MCF 10A (cell line): ENCODE data around the gene KRTAP10-3. TPM values are rescaled to one million over a fixed set of nuclear protein-coding genes. Genes with fewer than 3 reads are reported as not detected.
"Not testable (repeated sequence)": the region's sequence is repeated elsewhere in the genome, so short reads cannot be mapped to it uniquely, and the experiment has no call there.

Experiments used
- BruUV-seq: library from RNA; stranded (reverse); fragments of 400-500 nt; replicated peaks from 2 replicates; lab custom pipeline; 2021; lab: Mats Ljungman, UMichigan
- CTCF ChIA-PET: fragments of 300-600 bp; sonication (Branson Sonifier 250); formaldehyde crosslinking; extraction: SDS; loops from one replicate; lab custom pipeline; 2021; ENCODE audit warnings: antibody characterized with exemption, inconsistent platforms; lab: Yijun Ruan, JAX
- POLR2A ChIA-PET: fragments of 300-600, 350-650 bp; sonication (Branson Sonifier 250); formaldehyde crosslinking; extraction: SDS; loops from one replicate; lab custom pipeline; 2020; ENCODE audit warnings: antibody characterized with exemption, inconsistent platforms; lab: Yijun Ruan, JAX
- DNase-seq: peaks from one replicate; pipeline ENCODE4 v3.0.0-alpha.2; 2018; ENCODE audit not compliant: unreplicated experiment
- H3K27ac Mint-ChIP-seq: one replicate; pipeline ENCODE4 v1.8.0; 2022; ENCODE audit warnings: mild to moderate bottlenecking, low read depth, mixed read lengths; ENCODE audit not compliant: unreplicated experiment
- H3K27me3 Mint-ChIP-seq: one replicate; pipeline ENCODE4 v1.8.0; 2022; ENCODE audit warnings: mixed read lengths; ENCODE audit not compliant: insufficient read depth, unreplicated experiment
- H3K36me3 Mint-ChIP-seq: one replicate; pipeline ENCODE4 v1.8.0; 2022; ENCODE audit warnings: mild to moderate bottlenecking, moderate library complexity, mixed read lengths; ENCODE audit not compliant: insufficient read depth, unreplicated experiment
- H3K4me1 Mint-ChIP-seq: one replicate; pipeline ENCODE4 v1.8.0; 2022; ENCODE audit warnings: mixed read lengths; ENCODE audit not compliant: insufficient read depth, unreplicated experiment
- H3K4me3 Mint-ChIP-seq: one replicate; pipeline ENCODE4 v1.8.0; 2022; ENCODE audit warnings: mild to moderate bottlenecking, moderate library complexity, mixed read lengths; ENCODE audit not compliant: unreplicated experiment
- H3K9me3 Mint-ChIP-seq: one replicate; pipeline ENCODE4 v1.8.0; 2022; ENCODE audit warnings: mixed read lengths; ENCODE audit not compliant: unreplicated experiment
- intact Hi-C: fragments of 100-400 bp; cut with micrococcal nuclease; formaldehyde crosslinking; loops from 2 replicates; pipeline ENCODE4 v1.14.1; 2022
- total RNA-seq: library from RNA; stranded (reverse); gene quantifications from 2 replicates; pipeline ENCODE4 v1.2.3, GENCODE V29; 2022
- TF ChIP-seq, protein P1 (sequence below): fragments of 200-600 bp; IDR thresholded peaks from one replicate; pipeline ENCODE4 v1.8.0; 2022; ENCODE audit warnings: antibody characterized with exemption, mild to moderate bottlenecking; ENCODE audit not compliant: unreplicated experiment

The KRTAP10-3 gene
- total RNA-seq, 1 experiment from 2014 or later = not detected

DNA sequence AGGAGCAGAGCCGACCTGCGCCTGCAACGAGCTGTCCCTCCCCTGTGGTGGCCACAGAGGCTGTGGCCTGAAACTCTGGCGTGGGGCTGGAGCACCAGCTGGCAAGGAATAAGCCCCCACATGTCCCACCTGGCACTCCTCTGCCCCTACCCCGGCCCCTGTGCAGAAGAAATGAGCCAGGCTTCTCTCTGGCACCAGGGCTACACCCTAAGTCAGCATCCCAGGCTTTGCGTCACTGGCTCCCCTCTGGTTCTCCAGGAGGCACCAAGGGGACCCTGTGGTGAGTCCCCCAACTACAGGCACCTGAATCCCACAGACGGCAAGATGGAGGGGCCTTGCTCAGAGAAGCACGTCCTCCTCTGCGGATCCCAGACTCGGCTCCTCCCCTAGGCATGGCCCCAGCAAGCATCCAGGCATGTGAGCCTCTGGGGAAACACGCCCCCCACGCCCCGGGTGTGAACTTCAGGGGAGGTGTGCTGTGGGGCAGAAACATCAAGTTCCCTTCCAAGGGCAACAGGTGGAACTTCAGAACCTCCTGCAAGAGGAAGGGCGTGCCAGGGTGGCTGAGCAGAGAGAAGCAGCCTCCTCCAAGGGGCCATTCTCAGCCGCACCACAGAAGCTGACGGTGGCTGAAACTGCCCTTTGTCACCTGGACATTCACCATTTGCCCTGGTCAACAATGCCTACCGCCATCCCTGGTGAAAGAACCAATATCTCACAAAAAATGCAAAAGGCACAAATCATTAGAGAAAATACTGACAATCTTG lies 44.7 kb upstream of the KRTAP10-3 start:
- TF ChIP-seq, protein P1, sequence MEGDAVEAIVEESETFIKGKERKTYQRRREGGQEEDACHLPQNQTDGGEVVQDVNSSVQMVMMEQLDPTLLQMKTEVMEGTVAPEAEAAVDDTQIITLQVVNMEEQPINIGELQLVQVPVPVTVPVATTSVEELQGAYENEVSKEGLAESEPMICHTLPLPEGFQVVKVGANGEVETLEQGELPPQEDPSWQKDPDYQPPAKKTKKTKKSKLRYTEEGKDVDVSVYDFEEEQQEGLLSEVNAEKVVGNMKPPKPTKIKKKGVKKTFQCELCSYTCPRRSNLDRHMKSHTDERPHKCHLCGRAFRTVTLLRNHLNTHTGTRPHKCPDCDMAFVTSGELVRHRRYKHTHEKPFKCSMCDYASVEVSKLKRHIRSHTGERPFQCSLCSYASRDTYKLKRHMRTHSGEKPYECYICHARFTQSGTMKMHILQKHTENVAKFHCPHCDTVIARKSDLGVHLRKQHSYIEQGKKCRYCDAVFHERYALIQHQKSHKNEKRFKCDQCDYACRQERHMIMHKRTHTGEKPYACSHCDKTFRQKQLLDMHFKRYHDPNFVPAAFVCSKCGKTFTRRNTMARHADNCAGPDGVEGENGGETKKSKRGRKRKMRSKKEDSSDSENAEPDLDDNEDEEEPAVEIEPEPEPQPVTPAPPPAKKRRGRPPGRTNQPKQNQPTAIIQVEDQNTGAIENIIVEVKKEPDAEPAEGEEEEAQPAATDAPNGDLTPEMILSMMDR = no peak
- intact Hi-C loops = no loop called here

DNA sequence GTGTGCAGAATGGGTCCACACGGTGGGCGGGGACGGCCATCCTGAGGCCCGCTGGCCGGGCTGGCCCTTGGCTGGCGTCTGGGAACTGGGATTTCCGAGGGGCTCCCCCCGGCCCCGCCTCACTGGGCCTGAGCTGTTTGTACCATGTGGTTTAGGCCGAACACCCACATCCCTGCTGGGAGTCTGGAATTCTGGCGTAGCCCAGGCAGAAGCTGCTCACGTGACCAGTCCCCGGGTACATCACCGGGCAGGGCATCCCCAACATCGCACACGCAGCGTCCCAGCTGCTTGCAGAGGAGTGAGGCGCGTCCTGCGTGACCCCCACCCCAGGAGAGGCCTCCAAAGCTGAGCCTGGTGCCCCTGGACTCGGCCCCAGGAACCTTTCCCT lies 43.9 kb upstream of the KRTAP10-3 start:
- H3K27ac Mint-ChIP-seq = no peak overlapping the region
- no TSS peak for BruUV-seq
- peaks cover 5% of the 10 kb centered on the region for H3K36me3 Mint-ChIP-seq
- H3K4me1 Mint-ChIP-seq = peaks cover 6% of the 10 kb centered on the region
- no peak for DNase-seq
- POLR2A ChIA-PET = no interaction called here
- CTCF ChIA-PET = no interaction called here
- TF ChIP-seq, protein P1 = no peak
- H3K9me3 Mint-ChIP-seq = peaks cover 14% of the 10 kb centered on the region
- no peak overlapping the region for H3K4me3 Mint-ChIP-seq
- intact Hi-C loops = no loop called here
- H3K27me3 Mint-ChIP-seq = peaks cover 65% of the 10 kb centered on the region

More for the DNA sequence above, 44.7 kb upstream of the KRTAP10-3 start:
- BruUV-seq = no TSS peak
- Mint-ChIP-seq H3K27me3 (peaks cover 65% of the 10 kb centered on the region), H3K4me3 (no peak overlapping the region), H3K36me3 (peaks cover 5% of the 10 kb centered on the region), H3K4me1 (no peaks in the 10 kb centered on the region), H3K9me3 (peaks cover 7% of the 10 kb centered on the region), H3K27ac (no peak overlapping the region)
- no peak for DNase-seq
- CTCF ChIA-PET = no interaction called here
- POLR2A ChIA-PET = no interaction called here

DNA sequence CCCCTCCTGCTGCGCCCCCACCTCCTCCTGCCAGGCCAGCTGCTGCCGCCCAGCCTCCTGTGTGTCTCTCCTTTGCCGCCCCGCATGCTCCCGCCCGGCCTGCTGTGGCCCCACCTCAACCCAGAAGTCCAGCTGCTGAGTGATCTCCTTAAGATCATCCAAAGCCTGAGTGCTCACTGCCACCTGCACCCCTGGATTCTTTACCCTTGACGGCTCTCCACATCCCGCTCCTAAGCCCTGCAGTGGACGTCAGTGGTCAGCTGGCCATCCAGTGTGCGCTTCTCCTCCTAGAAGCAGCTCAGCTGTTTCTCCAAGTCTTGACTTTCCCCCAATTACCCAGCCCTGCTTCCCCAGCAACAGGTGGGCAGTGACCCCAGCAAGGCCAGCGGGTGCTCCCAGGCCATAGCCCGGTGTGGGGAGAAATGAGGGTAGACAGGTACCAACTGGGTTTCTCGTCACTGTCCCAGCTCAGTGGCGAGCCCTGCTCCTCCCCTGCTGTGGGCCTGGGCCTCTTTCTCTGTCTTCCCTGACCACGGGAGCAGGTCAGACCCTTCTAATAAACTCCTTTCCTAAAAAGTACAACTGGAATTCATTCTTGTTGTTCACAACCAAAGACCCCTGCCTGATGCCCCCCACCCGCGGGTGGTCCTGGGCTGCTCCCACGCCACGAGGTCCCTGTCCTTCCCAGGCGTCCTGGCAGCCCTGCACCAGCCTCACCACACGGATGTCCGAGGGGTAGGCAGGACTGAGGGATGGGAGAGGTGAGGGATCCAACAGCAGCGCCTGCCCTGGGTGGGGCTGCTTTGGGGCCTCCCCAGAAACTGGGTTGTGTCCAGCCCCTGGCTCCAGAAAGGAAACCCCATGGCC lies 43.2 kb upstream of the KRTAP10-3 start:
- intact Hi-C loops = no loop called here
- CTCF ChIA-PET = interaction anchor here (1.1 kb wide), 1 partner anchor 141 kb away, joined by 3 read pairs; no protein-coding TSS in a partner anchor

DNA sequence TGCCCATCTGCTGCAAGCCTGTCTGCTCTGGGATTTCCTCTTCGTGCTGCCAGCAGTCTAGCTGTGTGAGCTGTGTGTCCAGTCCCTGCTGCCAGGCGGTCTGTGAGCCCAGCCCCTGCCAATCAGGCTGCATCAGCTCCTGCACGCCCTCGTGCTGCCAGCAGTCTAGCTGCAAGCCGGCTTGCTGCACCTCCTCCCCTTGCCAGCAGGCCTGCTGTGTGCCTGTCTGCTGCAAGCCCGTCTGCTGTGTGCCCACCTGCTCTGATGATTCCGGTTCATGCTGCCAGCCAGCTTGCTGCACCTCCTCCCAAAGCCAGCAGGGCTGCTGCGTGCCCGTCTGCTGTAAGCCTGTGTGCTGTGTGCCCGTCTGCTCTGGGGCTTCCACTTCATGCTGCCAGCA lies 42.5 kb upstream of the KRTAP10-3 start:
- CTCF ChIA-PET = interaction anchor here (0.7 to 1.1 kb wide), 2 partner anchors 28 to 141 kb away, joined by 3 to 4 read pairs; no protein-coding TSS in a partner anchor
- H3K36me3 Mint-ChIP-seq, POLR2A ChIA-PET, BruUV-seq, H3K27ac Mint-ChIP-seq, DNase-seq, intact Hi-C loops, H3K4me1 Mint-ChIP-seq, H3K4me3 Mint-ChIP-seq: not testable (repeated sequence)
- Mint-ChIP-seq H3K27me3 (peaks cover 52% of the 10 kb centered on the region), H3K9me3 (peaks cover 14% of the 10 kb centered on the region)

More for the DNA sequence above, 43.2 kb upstream of the KRTAP10-3 start:
- Mint-ChIP-seq H3K36me3 (peaks cover 5% of the 10 kb centered on the region), H3K4me1 (peaks cover 6% of the 10 kb centered on the region), H3K9me3 (peaks cover 14% of the 10 kb centered on the region), H3K27me3 (peaks cover 60% of the 10 kb centered on the region), H3K4me3 (no peak overlapping the region), H3K27ac (no peak overlapping the region)
- no peak for DNase-seq
- POLR2A ChIA-PET = no interaction called here
- no TSS peak for BruUV-seq
- TF ChIP-seq, protein P1 = no peak

DNA sequence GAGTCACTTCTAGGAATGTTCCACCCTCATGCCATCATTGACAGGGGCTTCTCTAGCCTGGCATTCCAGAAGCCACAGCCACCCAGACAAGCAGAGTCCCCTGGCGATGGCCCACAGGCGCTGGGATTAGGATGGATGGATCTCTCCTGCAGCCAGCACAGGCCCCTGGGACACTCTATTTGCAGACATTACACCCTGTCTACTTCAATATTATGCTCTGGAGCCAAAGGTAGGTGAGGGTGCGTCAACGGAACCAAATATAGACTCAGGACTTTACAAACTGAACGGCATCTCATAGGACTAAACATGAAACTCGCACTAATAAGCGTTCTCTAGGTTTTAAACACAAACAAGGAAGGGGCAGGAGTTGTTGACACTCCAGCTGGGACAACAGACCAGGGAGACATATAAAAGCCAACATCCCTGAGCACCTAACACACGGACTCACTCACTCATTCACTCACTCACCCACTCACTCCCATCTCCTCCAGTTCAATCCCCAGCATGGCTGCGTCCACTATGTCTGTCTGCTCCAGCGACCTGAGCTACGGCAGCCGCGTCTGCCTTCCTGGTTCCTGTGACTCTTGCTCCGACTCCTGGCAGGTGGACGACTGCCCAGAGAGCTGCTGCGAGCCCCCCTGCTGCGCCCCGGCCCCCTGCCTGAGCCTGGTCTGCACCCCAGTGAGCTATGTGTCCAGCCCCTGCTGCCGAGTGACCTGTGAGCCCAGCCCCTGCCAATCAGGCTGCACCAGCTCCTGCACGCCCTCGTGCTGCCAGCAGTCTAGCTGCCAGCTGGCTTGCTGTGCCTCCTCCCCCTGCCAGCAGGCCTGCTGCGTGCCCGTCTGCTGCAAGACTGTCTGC lies 41.8 kb upstream of the KRTAP10-3 start, which contains the start of gene KRTAP10-7:
TSS of gene KRTAP10-7 (plus strand) at position 480 of the 861 bp plus-strand sequence. CDS start at position 505, 25 bp downstream.
- H3K4me1 Mint-ChIP-seq, H3K36me3 Mint-ChIP-seq, H3K27ac Mint-ChIP-seq, DNase-seq, H3K4me3 Mint-ChIP-seq, BruUV-seq, POLR2A ChIA-PET, intact Hi-C loops: not testable (repeated sequence)
- Mint-ChIP-seq H3K9me3 (peaks cover 14% of the 10 kb centered on the region), H3K27me3 (peaks cover 45% of the 10 kb centered on the region)
- CTCF ChIA-PET = interaction anchor here (0.7 kb wide), 1 partner anchor 27 kb away, joined by 4 read pairs; no protein-coding TSS in a partner anchor
